Measurements from ENCODE around the gene MOXD1. TPM values are rescaled to one million over a fixed set of nuclear protein-coding genes. Genes with fewer than 3 reads are reported as not detected.
"Not testable (repeated sequence)": the region's sequence is repeated elsewhere in the genome, so short reads cannot be mapped to it uniquely, and the experiment has no call there.

MOXD1 gene
- total RNA-seq, 1 experiment from 2014 or later, result 0.69 TPM

GRCh38 chr6:132382630-132383175, 18.6 kb downstream of the MOXD1 start:
- no peak overlapping the region for H3K4me3 ChIP-seq (ENCODE audit: insufficient read depth, low read depth, low read length)
- no peaks in the 10 kb centered on the region for H3K36me3 ChIP-seq (replicated peaks; ENCODE audit: control insufficient read depth, insufficient read depth, low read length)
- H3K27me3 ChIP-seq (ENCODE audit: control insufficient read depth, insufficient read depth, low read length), result no peaks in the 10 kb centered on the region
- no peak for DNase-seq

- DNase-seq, result no peak
- H3K4me3 ChIP-seq (ENCODE audit: insufficient read depth, low read depth, low read length), result no peak overlapping the region
- H3K27me3 ChIP-seq (ENCODE audit: control insufficient read depth, insufficient read depth, low read length), result no peaks in the 10 kb centered on the region
- H3K36me3 ChIP-seq (replicated peaks; ENCODE audit: control insufficient read depth, insufficient read depth, low read length), result no peaks in the 10 kb centered on the region
Observed at GRCh38 chr6:132381381-132381780, 19.9 kb downstream of the MOXD1 start.

- Histone ChIP-seq H3K4me3 (ENCODE audit: insufficient read depth, low read depth, low read length) (no peak overlapping the region), H3K36me3 (replicated peaks; ENCODE audit: control insufficient read depth, insufficient read depth, low read length) (no peaks in the 10 kb centered on the region), H3K27me3 (ENCODE audit: control insufficient read depth, insufficient read depth, low read length) (no peaks in the 10 kb centered on the region)
- DNase-seq, result no peak
Observed at GRCh38 chr6:132380358-132381029, 20.8 kb downstream of the MOXD1 start.

- no peaks in the 10 kb centered on the region for H3K36me3 ChIP-seq (replicated peaks; ENCODE audit: control insufficient read depth, insufficient read depth, low read length)
- H3K4me3 ChIP-seq (ENCODE audit: insufficient read depth, low read depth, low read length), result no peak overlapping the region
- no peak for DNase-seq
- H3K27me3 ChIP-seq (ENCODE audit: control insufficient read depth, insufficient read depth, low read length), result no peaks in the 10 kb centered on the region
Observed at GRCh38 chr6:132369526-132369925, 31.7 kb downstream of the MOXD1 start.

GRCh38 chr6:132368916-132369481, 32.3 kb downstream of the MOXD1 start:
- Histone ChIP-seq H3K4me3 (ENCODE audit: insufficient read depth, low read depth, low read length) (no peak overlapping the region), H3K27me3 (ENCODE audit: control insufficient read depth, insufficient read depth, low read length) (no peaks in the 10 kb centered on the region), H3K36me3 (replicated peaks; ENCODE audit: control insufficient read depth, insufficient read depth, low read length) (no peaks in the 10 kb centered on the region)
- no peak for DNase-seq

GRCh38 chr6:132365281-132365907, 35.9 kb downstream of the MOXD1 start:
- no peak overlapping the region for H3K4me3 ChIP-seq (ENCODE audit: insufficient read depth, low read depth, low read length)
- no peaks in the 10 kb centered on the region for H3K27me3 ChIP-seq (ENCODE audit: control insufficient read depth, insufficient read depth, low read length)
- DNase-seq, result no peak
- no peaks in the 10 kb centered on the region for H3K36me3 ChIP-seq (replicated peaks; ENCODE audit: control insufficient read depth, insufficient read depth, low read length)

- Histone ChIP-seq H3K4me3 (ENCODE audit: insufficient read depth, low read depth, low read length) (no peak overlapping the region), H3K27me3 (ENCODE audit: control insufficient read depth, insufficient read depth, low read length) (no peaks in the 10 kb centered on the region), H3K36me3 (replicated peaks; ENCODE audit: control insufficient read depth, insufficient read depth, low read length) (no peaks in the 10 kb centered on the region)
- no peak for DNase-seq
Observed at GRCh38 chr6:132364306-132365074, 36.8 kb downstream of the MOXD1 start.

GRCh38 chr6:132362442-132363185, 38.7 kb downstream of the MOXD1 start:
- H3K27me3 ChIP-seq (ENCODE audit: control insufficient read depth, insufficient read depth, low read length), result no peaks in the 10 kb centered on the region
- no peak for DNase-seq
- H3K36me3 ChIP-seq (replicated peaks; ENCODE audit: control insufficient read depth, insufficient read depth, low read length), result no peaks in the 10 kb centered on the region
- no peak overlapping the region for H3K4me3 ChIP-seq (ENCODE audit: insufficient read depth, low read depth, low read length)

GRCh38 chr6:132361101-132361500, 40.2 kb downstream of the MOXD1 start:
- H3K4me3 ChIP-seq (ENCODE audit: insufficient read depth, low read depth, low read length), result no peak overlapping the region
- no peak for DNase-seq
- H3K36me3 ChIP-seq (replicated peaks; ENCODE audit: control insufficient read depth, insufficient read depth, low read length), result no peaks in the 10 kb centered on the region
- H3K27me3 ChIP-seq (ENCODE audit: control insufficient read depth, insufficient read depth, low read length), result no peaks in the 10 kb centered on the region

- no peaks in the 10 kb centered on the region for H3K36me3 ChIP-seq (replicated peaks; ENCODE audit: control insufficient read depth, insufficient read depth, low read length)
- no peaks in the 10 kb centered on the region for H3K27me3 ChIP-seq (ENCODE audit: control insufficient read depth, insufficient read depth, low read length)
- H3K4me3 ChIP-seq (ENCODE audit: insufficient read depth, low read depth, low read length), result no peak overlapping the region
- no peak for DNase-seq
Observed at GRCh38 chr6:132359886-132360285, 41.4 kb downstream of the MOXD1 start.

- DNase-seq, result no peak
- Histone ChIP-seq H3K27me3 (ENCODE audit: control insufficient read depth, insufficient read depth, low read length) (no peaks in the 10 kb centered on the region), H3K4me3 (ENCODE audit: insufficient read depth, low read depth, low read length) (no peak overlapping the region), H3K36me3 (replicated peaks; ENCODE audit: control insufficient read depth, insufficient read depth, low read length) (no peaks in the 10 kb centered on the region)
Observed at GRCh38 chr6:132357120-132357519, 44.2 kb downstream of the MOXD1 start.

- no peak for DNase-seq
- no peaks in the 10 kb centered on the region for H3K36me3 ChIP-seq (replicated peaks; ENCODE audit: control insufficient read depth, insufficient read depth, low read length)
- no peak overlapping the region for H3K4me3 ChIP-seq (ENCODE audit: insufficient read depth, low read depth, low read length)
- H3K27me3 ChIP-seq (ENCODE audit: control insufficient read depth, insufficient read depth, low read length), result no peaks in the 10 kb centered on the region
Observed at GRCh38 chr6:132354517-132355167, 46.6 kb downstream of the MOXD1 start.

GRCh38 chr6:132351986-132352385, 49.3 kb downstream of the MOXD1 start:
- H3K27me3 ChIP-seq (ENCODE audit: control insufficient read depth, insufficient read depth, low read length); H3K4me3 ChIP-seq (ENCODE audit: insufficient read depth, low read depth, low read length); DNase-seq; H3K36me3 ChIP-seq (replicated peaks; ENCODE audit: control insufficient read depth, insufficient read depth, low read length): not testable (repeated sequence)

- H3K36me3 ChIP-seq (replicated peaks; ENCODE audit: control insufficient read depth, insufficient read depth, low read length), result no peaks in the 10 kb centered on the region
- no peak overlapping the region for H3K4me3 ChIP-seq (ENCODE audit: insufficient read depth, low read depth, low read length)
- no peak for DNase-seq
- H3K27me3 ChIP-seq (ENCODE audit: control insufficient read depth, insufficient read depth, low read length), result no peaks in the 10 kb centered on the region
Observed at GRCh38 chr6:132348231-132348630, 53.0 kb downstream of the MOXD1 start.
